Activated T-cell treated with anti-CD3 and anti-CD28 coated beads, Interleukin-2, amount 50 U/mL, for 4 hours (primary cell): ENCODE results near the gene DHRS3. TPM values are rescaled to one million over a fixed set of nuclear protein-coding genes. Genes with fewer than 3 reads are reported as not detected.
"Not testable (repeated sequence)": the region's sequence is repeated elsewhere in the genome, so short reads cannot be mapped to it uniquely, and the experiment has no call there.

Experiments
- ATAC-seq, 2 donors: fragments of 200-7000 bp; cut with Tn5 transposase; one replicate each; pipeline ENCODE4 v1.10.0; 2021
- DNase-seq: peaks from one replicate; pipeline ENCODE4 v3.0.0-alpha.2; 2020
- H3K27me3 Mint-ChIP-seq: one replicate; pipeline ENCODE4 v1.8.0; 2021; ENCODE audit warnings: low read depth, mixed read lengths
- H3K36me3 Mint-ChIP-seq: one replicate; pipeline ENCODE4 v1.8.0; 2022; ENCODE audit warnings: mixed read lengths; ENCODE audit not compliant: insufficient read depth
- H3K4me1 Mint-ChIP-seq: one replicate; pipeline ENCODE4 v1.8.0; 2021; ENCODE audit warnings: low read depth, mixed read lengths
- H3K4me3 Mint-ChIP-seq: one replicate; pipeline ENCODE4 v1.8.0; 2021; ENCODE audit warnings: mild to moderate bottlenecking, moderate library complexity, mixed read lengths
- H3K9me3 Mint-ChIP-seq: one replicate; pipeline ENCODE4 v1.8.0; 2021; ENCODE audit warnings: mixed read lengths
- total RNA-seq, 3 donors: library from RNA; stranded (reverse); gene quantifications; one replicate each; pipeline ENCODE4 v1.2.1, GENCODE V29; 2021

Gene DHRS3
- total RNA-seq: 10 to 100 TPM; 60.4 to 72.6 (median 69.9) TPM

DNA sequence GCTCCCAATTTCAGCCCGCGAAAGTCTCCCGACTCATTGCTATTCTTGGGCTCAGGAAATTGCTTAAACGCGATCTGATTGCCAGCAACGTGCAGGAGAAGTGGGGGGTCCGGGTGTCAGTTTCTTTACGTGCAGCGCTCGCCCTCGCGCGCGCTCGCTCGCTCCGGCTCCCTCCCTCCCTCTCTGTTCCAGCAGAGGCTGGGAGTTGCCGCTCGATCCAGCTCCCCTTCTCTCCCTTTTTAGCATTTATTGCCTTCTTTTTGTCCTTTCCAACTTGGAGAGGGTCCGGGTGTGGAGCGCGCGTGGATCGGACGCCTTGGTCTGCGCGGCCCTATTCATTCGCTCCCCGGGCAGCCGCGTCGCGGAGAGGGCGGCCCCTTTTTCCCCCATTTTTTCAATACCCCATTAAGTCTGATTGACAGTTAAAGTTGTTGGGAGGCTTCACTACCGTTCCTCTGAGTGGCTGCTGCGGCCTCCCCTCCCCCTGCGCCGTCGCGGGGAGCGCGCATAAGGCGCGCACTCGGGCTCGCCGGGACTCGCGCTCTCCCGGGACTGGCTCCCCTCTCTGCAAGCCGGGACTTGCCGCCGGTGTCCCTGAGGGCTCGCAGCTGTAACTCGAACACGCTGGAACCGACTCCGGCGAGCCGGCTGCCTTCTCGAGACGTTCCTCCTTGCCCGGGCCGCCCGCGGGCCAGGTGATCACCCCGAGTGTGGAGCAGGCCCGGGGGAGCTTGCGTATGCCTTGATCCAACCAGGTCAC, at the start of gene DHRS3:
Gene DHRS3 (minus strand): TSS at position 310 of the 760 bp plus-strand sequence. CDS start 862 bp downstream, outside the sequence.
- ATAC-seq (peak; percentile 48 to 54), DNase-seq (peak; percentile 52)
- peaks cover 9% of the 10 kb centered on the region for H3K36me3 Mint-ChIP-seq
- peak within 1 kb of the TSS; percentile 97 for H3K4me3 Mint-ChIP-seq
- H3K27me3 Mint-ChIP-seq: peaks cover 2% of the 10 kb centered on the region
- no peaks in the 10 kb centered on the region for H3K9me3 Mint-ChIP-seq
- peaks cover 61% of the 10 kb centered on the region for H3K4me1 Mint-ChIP-seq

- Mint-ChIP-seq H3K4me3 (no peak overlapping the region), H3K36me3 (no peaks in the 10 kb centered on the region), H3K4me1 (no peaks in the 10 kb centered on the region), H3K27me3 (peaks cover 3% of the 10 kb centered on the region), H3K9me3 (peaks cover 10% of the 10 kb centered on the region)
- ATAC-seq (no peak), DNase-seq (no peak)
Measured at GRCh38 chr1:12666141-12666735, 48.2 kb upstream of the DHRS3 start.

GRCh38 chr1:12665511-12665910, 47.5 kb upstream of the DHRS3 start:
- DNase-seq (no peak), ATAC-seq (no peak)
- H3K4me3 Mint-ChIP-seq: no peak overlapping the region
- H3K36me3 Mint-ChIP-seq: no peaks in the 10 kb centered on the region
- peaks cover 3% of the 10 kb centered on the region for H3K27me3 Mint-ChIP-seq
- H3K9me3 Mint-ChIP-seq: peaks cover 10% of the 10 kb centered on the region
- no peaks in the 10 kb centered on the region for H3K4me1 Mint-ChIP-seq

GRCh38 chr1:12662556-12662955, 44.5 kb upstream of the DHRS3 start:
- H3K36me3 Mint-ChIP-seq: no peaks in the 10 kb centered on the region
- ATAC-seq (no peak), DNase-seq (no peak)
- H3K9me3 Mint-ChIP-seq: peaks cover 3% of the 10 kb centered on the region
- H3K27me3 Mint-ChIP-seq: peaks cover 10% of the 10 kb centered on the region
- H3K4me1 Mint-ChIP-seq: peaks cover 4% of the 10 kb centered on the region
- no peak overlapping the region for H3K4me3 Mint-ChIP-seq

GRCh38 chr1:12661606-12662219, 43.7 kb upstream of the DHRS3 start:
- H3K36me3 Mint-ChIP-seq: no peaks in the 10 kb centered on the region
- peaks cover 3% of the 10 kb centered on the region for H3K9me3 Mint-ChIP-seq
- no peak for DNase-seq
- no peak overlapping the region for H3K4me3 Mint-ChIP-seq
- ATAC-seq: no peak
- H3K4me1 Mint-ChIP-seq: peaks cover 7% of the 10 kb centered on the region
- peaks cover 10% of the 10 kb centered on the region for H3K27me3 Mint-ChIP-seq

- ATAC-seq (peak; percentile 81), DNase-seq (peak; percentile 70)
- Mint-ChIP-seq H3K27me3 (peaks cover 9% of the 10 kb centered on the region), H3K4me3 (no peak overlapping the region), H3K9me3 (peaks cover 3% of the 10 kb centered on the region), H3K36me3 (no peaks in the 10 kb centered on the region), H3K4me1 (peaks cover 7% of the 10 kb centered on the region)
Measured at GRCh38 chr1:12658531-12659453, 40.8 kb upstream of the DHRS3 start.

GRCh38 chr1:12657885-12658512, 40.0 kb upstream of the DHRS3 start:
- not testable (repeated sequence) for DNase-seq, H3K4me3 Mint-ChIP-seq, H3K36me3 Mint-ChIP-seq, H3K27me3 Mint-ChIP-seq, H3K4me1 Mint-ChIP-seq, ATAC-seq, H3K9me3 Mint-ChIP-seq

- Mint-ChIP-seq H3K9me3 (no peaks in the 10 kb centered on the region), H3K27me3 (peaks cover 9% of the 10 kb centered on the region), H3K4me1 (peaks cover 7% of the 10 kb centered on the region), H3K4me3 (no peak overlapping the region), H3K36me3 (no peaks in the 10 kb centered on the region)
- no peak for DNase-seq
- ATAC-seq: no peak
Measured at GRCh38 chr1:12657060-12657884, 39.3 kb upstream of the DHRS3 start.

DNA sequence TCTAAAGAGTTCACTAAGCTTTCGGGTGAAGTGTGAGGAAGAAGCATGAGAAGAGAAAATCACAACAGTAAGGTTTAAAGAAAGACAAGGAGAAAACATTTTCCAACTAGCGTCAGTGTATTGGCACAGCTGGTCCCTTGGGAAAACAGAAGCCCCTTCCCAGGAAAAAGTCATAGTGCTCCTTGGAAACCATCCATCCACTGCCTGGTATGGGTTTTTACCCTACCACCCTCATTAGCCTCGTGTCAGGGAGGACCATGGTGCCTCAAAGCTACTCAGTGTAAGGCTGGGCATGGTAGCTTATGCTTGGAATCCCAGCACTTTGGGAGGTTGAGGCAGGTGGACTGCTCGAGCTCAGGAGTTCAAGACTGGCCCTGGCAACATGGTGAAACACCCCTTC, 38.6 kb upstream of the DHRS3 start:
- H3K27me3 Mint-ChIP-seq: peaks cover 7% of the 10 kb centered on the region
- ATAC-seq: no peak
- H3K4me3 Mint-ChIP-seq: no peak overlapping the region
- no peaks in the 10 kb centered on the region for H3K9me3 Mint-ChIP-seq
- DNase-seq: no peak
- H3K36me3 Mint-ChIP-seq: no peaks in the 10 kb centered on the region
- peaks cover 7% of the 10 kb centered on the region for H3K4me1 Mint-ChIP-seq

DNA sequence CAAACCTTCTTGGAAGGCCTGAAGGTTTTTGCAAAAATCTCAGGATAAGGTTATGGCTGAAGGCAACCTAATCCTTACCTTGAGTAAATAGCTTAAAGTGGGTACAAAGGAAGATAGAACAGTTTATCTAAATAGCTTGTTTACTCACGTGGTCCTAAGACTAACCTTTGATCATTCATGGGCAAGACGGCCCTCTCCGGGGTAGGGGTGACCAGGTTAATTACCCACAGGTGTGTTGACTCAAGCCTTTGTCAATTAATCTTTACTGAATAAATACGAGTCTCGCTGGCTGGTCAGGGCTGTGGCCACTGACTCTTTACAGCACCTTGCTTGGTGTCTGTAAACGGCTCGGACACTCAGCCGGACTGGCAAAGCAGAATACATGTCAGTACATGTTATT, 36.6 kb upstream of the DHRS3 start:
- Mint-ChIP-seq H3K4me1 (peaks cover 7% of the 10 kb centered on the region), H3K27me3 (peaks cover 12% of the 10 kb centered on the region), H3K36me3 (no peaks in the 10 kb centered on the region), H3K4me3 (no peak overlapping the region), H3K9me3 (no peaks in the 10 kb centered on the region)
- DNase-seq (no peak), ATAC-seq (no peak)

DNA sequence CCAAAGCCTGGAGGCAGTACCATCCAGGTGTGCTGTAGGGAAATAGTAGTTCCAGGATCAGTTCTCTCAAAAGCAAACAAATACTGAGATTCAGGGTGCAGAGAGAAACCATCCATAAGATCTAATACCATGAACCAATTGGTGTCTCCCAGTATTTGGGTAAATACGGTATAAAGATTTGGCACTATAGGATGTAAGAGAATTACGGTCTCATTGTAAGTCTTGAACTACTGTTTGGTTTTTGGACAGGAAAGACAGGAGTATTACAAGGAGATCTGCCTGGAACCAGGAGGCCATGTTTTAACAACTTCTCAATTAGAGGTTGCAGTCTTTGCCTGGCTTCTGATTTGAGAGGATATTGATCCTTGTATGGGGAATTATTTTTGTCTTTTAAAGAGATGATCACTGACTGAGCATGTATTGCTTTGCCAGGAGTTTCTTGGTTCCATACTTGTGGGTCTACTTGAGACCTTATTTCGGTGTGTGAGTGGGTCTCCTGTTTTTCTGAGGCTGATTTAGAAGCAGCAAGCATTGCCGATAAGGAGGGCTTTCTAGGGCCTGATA, 36.1 kb upstream of the DHRS3 start:
- no peaks in the 10 kb centered on the region for H3K9me3 Mint-ChIP-seq
- no peak for ATAC-seq
- H3K27me3 Mint-ChIP-seq: peaks cover 15% of the 10 kb centered on the region

DNA sequence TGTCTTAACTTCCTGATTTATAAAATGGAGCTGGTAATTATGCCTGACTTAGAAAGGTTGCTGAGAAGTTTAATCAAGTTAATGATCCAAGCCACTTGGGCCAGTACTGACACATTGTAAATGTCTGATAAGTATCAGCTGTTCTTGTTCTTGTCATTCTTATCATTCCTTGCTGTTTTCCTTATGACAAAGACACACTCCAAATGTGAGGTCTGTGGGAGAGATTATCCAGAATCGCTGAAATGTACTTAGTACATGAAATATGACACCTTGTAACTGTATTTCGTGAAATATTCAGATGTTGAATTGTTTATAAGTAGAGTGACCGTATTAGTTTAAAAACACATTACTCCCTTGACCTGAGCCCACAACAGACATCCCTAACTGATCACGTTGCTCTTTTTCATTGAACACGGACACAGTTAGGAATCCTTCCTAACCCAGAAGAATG, 32.0 kb upstream of the DHRS3 start:
- H3K9me3 Mint-ChIP-seq: no peaks in the 10 kb centered on the region
- DNase-seq (no peak), ATAC-seq (no peak)
- no peak overlapping the region for H3K4me3 Mint-ChIP-seq
- H3K4me1 Mint-ChIP-seq: no peaks in the 10 kb centered on the region
- H3K36me3 Mint-ChIP-seq: no peaks in the 10 kb centered on the region
- peaks cover 16% of the 10 kb centered on the region for H3K27me3 Mint-ChIP-seq

More for the DNA sequence above, 36.1 kb upstream of the DHRS3 start:
- H3K4me3 Mint-ChIP-seq: no peak overlapping the region
- DNase-seq: no peak
- H3K36me3 Mint-ChIP-seq: no peaks in the 10 kb centered on the region
- peaks cover 7% of the 10 kb centered on the region for H3K4me1 Mint-ChIP-seq

GRCh38 chr1:12648741-12649140, 30.7 kb upstream of the DHRS3 start:
- no peaks in the 10 kb centered on the region for H3K36me3 Mint-ChIP-seq
- ATAC-seq: no peak
- peaks cover 18% of the 10 kb centered on the region for H3K27me3 Mint-ChIP-seq
- H3K9me3 Mint-ChIP-seq: no peaks in the 10 kb centered on the region
- H3K4me1 Mint-ChIP-seq: no peaks in the 10 kb centered on the region
- no peak overlapping the region for H3K4me3 Mint-ChIP-seq
- DNase-seq: no peak
